CD4-positive, alpha-beta T cell treated with Interleukin-4 for 4 hours (primary cell): Measurements from ENCODE around the gene ST6GALNAC6.

Experiments
- DNase-seq: peaks from one replicate; pipeline ENCODE4 v3.0.0-alpha.2; 2020

The ST6GALNAC6 gene

GRCh38 chr9:127915801-127916719 lies 16.7 kb upstream of the ST6GALNAC6 start:
- no peak for DNase-seq

- DNase-seq: no peak
These were observed 15.9 kb upstream of the ST6GALNAC6 start for GRCh38 chr9:127915325-127915752.

- DNase-seq: no peak
These were observed 14.3 kb upstream of the ST6GALNAC6 start for GRCh38 chr9:127913682-127914081.

GRCh38 chr9:127912882-127913281 lies 13.5 kb upstream of the ST6GALNAC6 start:
- DNase-seq: no peak

- DNase-seq: no peak
These were observed 12.9 kb upstream of the ST6GALNAC6 start for GRCh38 chr9:127912296-127912695.

- DNase-seq: no peak
These were observed 11.3 kb upstream of the ST6GALNAC6 start for GRCh38 chr9:127910613-127911205.

GRCh38 chr9:127909839-127910273 lies 10.5 kb upstream of the ST6GALNAC6 start:
- no peak for DNase-seq

GRCh38 chr9:127908660-127908926 lies 9.2 kb upstream of the ST6GALNAC6 start:
- DNase-seq: no peak

GRCh38 chr9:127907867-127908659 lies 8.7 kb upstream of the ST6GALNAC6 start:
- no peak for DNase-seq

- DNase-seq: peak; percentile 77
These were observed 6.4 kb upstream of the ST6GALNAC6 start for GRCh38 chr9:127905788-127906191.

- DNase-seq: peak; percentile 77
These were observed 5.8 kb upstream of the ST6GALNAC6 start for GRCh38 chr9:127905004-127905728.

GRCh38 chr9:127904561-127905003 lies 5.2 kb upstream of the ST6GALNAC6 start:
- no peak for DNase-seq

- peak; percentile 60 for DNase-seq
These were observed 4.4 kb upstream of the ST6GALNAC6 start for GRCh38 chr9:127903557-127904475.

- DNase-seq: no peak
These were observed 823 bp downstream of the ST6GALNAC6 start for GRCh38 chr9:127898433-127899127.

GRCh38 chr9:127897193-127897692 lies 2.2 kb downstream of the ST6GALNAC6 start:
- DNase-seq: no peak

GRCh38 chr9:127896395-127897192 lies 2.8 kb downstream of the ST6GALNAC6 start:
- DNase-seq: no peak

- no peak for DNase-seq
These were observed 3.6 kb downstream of the ST6GALNAC6 start for GRCh38 chr9:127895811-127896210.

- no peak for DNase-seq
These were observed 6.0 kb downstream of the ST6GALNAC6 start for GRCh38 chr9:127893392-127893791.

GRCh38 chr9:127892831-127893230 lies 6.6 kb downstream of the ST6GALNAC6 start:
- no peak for DNase-seq

GRCh38 chr9:127890053-127890452 lies 9.3 kb downstream of the ST6GALNAC6 start:
- DNase-seq: no peak
